ENCODE results near the gene TTL. TPM values are rescaled to one million over a fixed set of nuclear protein-coding genes. Genes with fewer than 3 reads are reported as not detected.
A peak's percentile ranks its signal among the peaks of the same experiment; 100 is the strongest.

The TTL gene
- total RNA-seq, 1 donor from 2014 or later = 81.3 TPM

GRCh38 chr2:112582314-112582746, 100.4 kb downstream of the TTL start:
- H3K9me3 Mint-ChIP-seq = no peaks in the 10 kb centered on the region
- Histone ChIP-seq H3K9me3 (ENCODE audit: low read depth) (no peaks in the 10 kb centered on the region), H3K36me3 (no peaks in the 10 kb centered on the region), H3K79me2 (ENCODE audit: low read depth) (peaks cover 9% of the 10 kb centered on the region), H4K20me1 (ENCODE audit: low read depth) (peaks cover 3% of the 10 kb centered on the region), H3K27ac (no peak overlapping the region), H2AFZ (replicated peaks) (no peak overlapping the region), H3K4me2 (no peak overlapping the region), H3K9ac (no peak overlapping the region), H3K4me3 (no peak overlapping the region), H3K27me3 (no peaks in the 10 kb centered on the region), H3F3A (ENCODE audit: low read depth) (peaks cover 29% of the 10 kb centered on the region), H3K4me1 (peaks cover 7% of the 10 kb centered on the region)
- H3K4me1 Mint-ChIP-seq = peaks cover 24% of the 10 kb centered on the region
- H3K27ac Mint-ChIP-seq = no peak overlapping the region
- peaks cover 4% of the 10 kb centered on the region for H3K36me3 Mint-ChIP-seq
- H3K27me3 Mint-ChIP-seq (ENCODE audit: insufficient read depth, low read depth) = peaks cover 4% of the 10 kb centered on the region
- H3K4me3 Mint-ChIP-seq = peak overlapping the region; percentile 54
- no peak for TF ChIP-seq EZH2 (IDR thresholded peaks at IDR 0.05)
- TF ChIP-seq, protein P1, sequence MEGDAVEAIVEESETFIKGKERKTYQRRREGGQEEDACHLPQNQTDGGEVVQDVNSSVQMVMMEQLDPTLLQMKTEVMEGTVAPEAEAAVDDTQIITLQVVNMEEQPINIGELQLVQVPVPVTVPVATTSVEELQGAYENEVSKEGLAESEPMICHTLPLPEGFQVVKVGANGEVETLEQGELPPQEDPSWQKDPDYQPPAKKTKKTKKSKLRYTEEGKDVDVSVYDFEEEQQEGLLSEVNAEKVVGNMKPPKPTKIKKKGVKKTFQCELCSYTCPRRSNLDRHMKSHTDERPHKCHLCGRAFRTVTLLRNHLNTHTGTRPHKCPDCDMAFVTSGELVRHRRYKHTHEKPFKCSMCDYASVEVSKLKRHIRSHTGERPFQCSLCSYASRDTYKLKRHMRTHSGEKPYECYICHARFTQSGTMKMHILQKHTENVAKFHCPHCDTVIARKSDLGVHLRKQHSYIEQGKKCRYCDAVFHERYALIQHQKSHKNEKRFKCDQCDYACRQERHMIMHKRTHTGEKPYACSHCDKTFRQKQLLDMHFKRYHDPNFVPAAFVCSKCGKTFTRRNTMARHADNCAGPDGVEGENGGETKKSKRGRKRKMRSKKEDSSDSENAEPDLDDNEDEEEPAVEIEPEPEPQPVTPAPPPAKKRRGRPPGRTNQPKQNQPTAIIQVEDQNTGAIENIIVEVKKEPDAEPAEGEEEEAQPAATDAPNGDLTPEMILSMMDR (IDR thresholded peaks at IDR 0.05) = peak; percentile 56
- peak; percentile 35 for DNase-seq (ENCODE audit: low spot score)

DNA sequence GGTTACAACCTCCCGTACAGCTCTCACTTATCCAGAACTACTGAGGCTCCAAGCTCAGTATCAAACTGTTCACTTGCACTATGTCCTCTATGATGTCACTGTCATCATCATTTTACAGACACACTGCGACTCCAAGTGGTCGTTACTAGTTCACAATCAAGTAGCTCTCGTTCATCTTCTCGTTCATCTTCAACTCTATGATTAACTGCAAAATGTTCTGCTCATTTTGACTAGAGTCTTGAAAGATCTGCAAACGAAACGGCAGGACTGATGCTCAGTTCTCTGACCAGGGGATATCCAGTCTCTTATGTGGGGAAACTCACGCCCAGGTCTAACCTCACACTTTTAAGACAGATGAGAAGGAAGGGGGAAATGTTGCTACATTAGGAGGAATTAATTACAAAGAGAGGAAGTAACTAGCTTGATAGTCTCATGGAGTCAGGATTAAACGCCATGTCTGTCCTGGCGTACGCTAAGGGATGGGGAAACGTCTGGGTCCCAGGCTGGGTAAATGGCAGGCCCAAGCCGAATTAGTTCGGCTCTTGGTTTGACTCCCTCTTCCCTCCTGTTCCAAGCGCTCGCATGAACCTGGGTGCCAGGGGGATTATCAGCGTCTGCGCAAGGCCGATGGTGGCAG, 101.7 kb downstream of the TTL start:
- H3K36me3 Mint-ChIP-seq = peaks cover 4% of the 10 kb centered on the region
- Histone ChIP-seq H4K20me1 (ENCODE audit: low read depth) (no peaks in the 10 kb centered on the region), H3K27me3 (no peaks in the 10 kb centered on the region), H2AFZ (replicated peaks) (peak overlapping the region; percentile 95), H3F3A (ENCODE audit: low read depth) (peaks cover 29% of the 10 kb centered on the region), H3K36me3 (no peaks in the 10 kb centered on the region), H3K9ac (peak overlapping the region; percentile 16), H3K4me3 (peak overlapping the region; percentile 70), H3K79me2 (ENCODE audit: low read depth) (peaks cover 9% of the 10 kb centered on the region), H3K4me2 (peak overlapping the region; percentile 87), H3K9me3 (ENCODE audit: low read depth) (no peaks in the 10 kb centered on the region), H3K4me1 (peaks cover 7% of the 10 kb centered on the region), H3K27ac (no peak overlapping the region)
- H3K9me3 Mint-ChIP-seq = no peaks in the 10 kb centered on the region
- H3K4me1 Mint-ChIP-seq = peaks cover 27% of the 10 kb centered on the region
- peak; percentile 11 for DNase-seq (ENCODE audit: low spot score)
- TF ChIP-seq EZH2 (IDR thresholded peaks at IDR 0.05) (no peak), EZH2phosphoT487 (IDR thresholded peaks at IDR 0.05) (no peak)
- TF ChIP-seq, protein P1 (IDR thresholded peaks at IDR 0.05) = no peak
- H3K27ac Mint-ChIP-seq = peak overlapping the region; percentile 99
- H3K4me3 Mint-ChIP-seq = peak overlapping the region; percentile 98
- H3K27me3 Mint-ChIP-seq (ENCODE audit: insufficient read depth, low read depth) = peaks cover 4% of the 10 kb centered on the region

DNA sequence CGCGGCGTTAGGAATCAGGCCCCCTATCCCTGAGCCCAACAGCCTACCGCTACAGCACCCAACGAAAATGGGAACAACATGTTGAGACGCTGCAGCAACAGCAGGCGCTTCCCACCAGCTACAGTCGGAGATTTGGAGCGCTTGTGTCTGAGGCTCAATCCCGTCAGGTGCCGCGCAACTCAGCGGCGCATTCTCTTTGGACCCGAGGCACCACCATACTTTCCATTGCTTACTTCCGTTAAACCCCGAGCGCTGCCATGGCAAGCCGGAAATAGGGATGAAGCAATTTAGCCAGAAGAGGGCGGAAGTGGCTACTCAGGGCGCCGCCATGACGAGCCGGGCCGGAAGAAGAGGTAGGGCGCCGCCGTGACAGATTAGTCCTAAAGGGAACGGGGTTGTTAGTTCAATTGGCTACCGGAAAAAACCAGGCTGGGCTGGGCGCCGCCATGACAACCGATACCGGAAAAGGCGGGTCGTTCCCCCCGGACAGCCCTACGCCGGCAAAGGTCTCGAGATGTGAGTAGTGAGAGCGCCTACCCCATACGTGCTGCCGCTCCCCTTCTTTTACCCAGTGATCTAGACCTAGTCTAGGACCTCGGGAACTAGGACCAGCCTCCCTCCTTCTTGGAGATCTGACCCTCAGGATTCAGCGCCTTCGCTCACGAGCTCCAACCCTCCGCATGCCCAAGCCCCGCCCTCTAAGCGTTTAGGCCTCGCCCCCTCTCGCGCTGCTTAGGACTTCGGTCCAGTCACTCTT, 102.4 kb downstream of the TTL start, which contains the start of gene CHCHD5:
CHCHD5 (plus strand) TSS at position 476 of the 757 bp plus-strand sequence; CDS start at position 515, 39 bp downstream.
- Histone ChIP-seq H4K20me1 (ENCODE audit: low read depth) (no peaks in the 10 kb centered on the region), H3K9me3 (ENCODE audit: low read depth) (no peaks in the 10 kb centered on the region), H3K9ac (peak within 1 kb of the TSS; percentile 46), H3K79me2 (ENCODE audit: low read depth) (peaks cover 9% of the 10 kb centered on the region), H2AFZ (replicated peaks) (peak within 1 kb of the TSS; percentile 95), H3K36me3 (no peaks in the 10 kb centered on the region), H3K27me3 (no peaks in the 10 kb centered on the region), H3K4me1 (peaks cover 7% of the 10 kb centered on the region), H3K4me3 (peak within 1 kb of the TSS; percentile 70), H3K4me2 (peak within 1 kb of the TSS; percentile 87), H3F3A (ENCODE audit: low read depth) (peaks cover 29% of the 10 kb centered on the region), H3K27ac (peak within 1 kb of the TSS; percentile 91)
- Mint-ChIP-seq H3K9me3 (no peaks in the 10 kb centered on the region), H3K4me1 (peaks cover 27% of the 10 kb centered on the region), H3K4me3 (peak within 1 kb of the TSS; percentile 98), H3K27ac (peak within 1 kb of the TSS; percentile 99), H3K27me3 (ENCODE audit: insufficient read depth, low read depth) (peaks cover 4% of the 10 kb centered on the region), H3K36me3 (peaks cover 7% of the 10 kb centered on the region)
- DNase-seq (ENCODE audit: low spot score) = peak; percentile 95
- TF ChIP-seq EZH2phosphoT487 (IDR thresholded peaks at IDR 0.05) (no peak), EZH2 (IDR thresholded peaks at IDR 0.05) (peak; percentile 27)
- TF ChIP-seq, protein P1 (IDR thresholded peaks at IDR 0.05) = peak; percentile 47
